ENCODE data around the gene HAL.

The HAL gene

GRCh38 chr12:96040305-96041133, 44.4 kb upstream of the HAL start:
- DNase-seq (ENCODE audit: low read depth, low spot score): no peak
- H3K4me3 ChIP-seq (ENCODE audit: low read depth, low read length): no peak overlapping the region
- POLR2A ChIA-PET: no interaction called here
- CTCF ChIA-PET: interaction anchor here (1.0 kb wide), 1 partner anchor 361 kb away, joined by 4 read pairs; no protein-coding TSS in a partner anchor
- TF ChIP-seq CTCF (IDR thresholded peaks at IDR 0.05; ENCODE audit: insufficient read depth, low read length, missing control alignments): no peak

- ChIA-PET POLR2A (no interaction called here), CTCF (interaction anchor here (1.0 kb wide), 2 partner anchors 21 to 362 kb away, joined by 3 to 4 read pairs; no protein-coding TSS in a partner anchor)
- H3K4me3 ChIP-seq (ENCODE audit: low read depth, low read length): no peak overlapping the region
- no peak for DNase-seq (ENCODE audit: low read depth, low spot score)
- TF ChIP-seq CTCF (IDR thresholded peaks at IDR 0.05; ENCODE audit: insufficient read depth, low read length, missing control alignments): no peak
Observed at GRCh38 chr12:96039516-96039915, 43.4 kb upstream of the HAL start.

GRCh38 chr12:96036765-96037455, 40.8 kb upstream of the HAL start:
- POLR2A ChIA-PET: no interaction called here
- no peak for TF ChIP-seq CTCF (IDR thresholded peaks at IDR 0.05; ENCODE audit: insufficient read depth, low read length, missing control alignments)
- no peak for DNase-seq (ENCODE audit: low read depth, low spot score)
- H3K4me3 ChIP-seq (ENCODE audit: low read depth, low read length): no peak overlapping the region
- CTCF ChIA-PET: interaction anchor here (0.9 to 1.7 kb wide), 4 partner anchors 25 to 479 kb away, joined by 3 to 8 read pairs (median 4); no protein-coding TSS in a partner anchor

GRCh38 chr12:96035283-96036236, 39.4 kb upstream of the HAL start, which contains the start of gene LTA4H:
Gene LTA4H, minus strand, starts transcription at chr12:96035587. Its CDS starts 68 bp downstream, at chr12:96035519.
- TF ChIP-seq CTCF (IDR thresholded peaks at IDR 0.05; ENCODE audit: insufficient read depth, low read length, missing control alignments): no peak
- POLR2A ChIA-PET: no interaction called here
- DNase-seq (ENCODE audit: low read depth, low spot score): peak; percentile 88
- CTCF ChIA-PET: interaction anchor here (1.3 to 1.7 kb wide), 2 partner anchors 26 to 180 kb away, joined by 4 to 8 read pairs; no protein-coding TSS in a partner anchor
- H3K4me3 ChIP-seq (ENCODE audit: low read depth, low read length): peak within 1 kb of the TSS; percentile 100

GRCh38 chr12:96034621-96035282, 38.6 kb upstream of the HAL start:
- H3K4me3 ChIP-seq (ENCODE audit: low read depth, low read length): peak overlapping the region; percentile 100
- CTCF ChIA-PET: no interaction called here

More at GRCh38 chr12:96034621-96035282, 38.6 kb upstream of the HAL start:
- POLR2A ChIA-PET: no interaction called here
- no peak for DNase-seq (ENCODE audit: low read depth, low spot score)
- TF ChIP-seq CTCF (IDR thresholded peaks at IDR 0.05; ENCODE audit: insufficient read depth, low read length, missing control alignments): no peak

Data from AG04449 (cell line).